H9 (cell line): Measurements from ENCODE around the gene KCND2. TPM values are rescaled to one million over a fixed set of nuclear protein-coding genes. Genes with fewer than 3 reads are reported as not detected.

ENCODE experiments used
- DNase-seq: peaks from one replicate; pipeline ENCODE4 v3.0.0-alpha.2; 2017
- H2AFZ ChIP-seq: one replicate; pipeline ENCODE4 v1.6.1; 2013; ENCODE audit warnings: mild to moderate bottlenecking, low read length, control low read depth, moderate library complexity
- H2AK5ac ChIP-seq: 2 replicates; pipeline ENCODE4 v1.6.1; 2013; ENCODE audit warnings: low read length, control low read depth, mixed read lengths; ENCODE audit not compliant: insufficient read length
- H2BK120ac ChIP-seq: one replicate; pipeline ENCODE4 v1.6.1; 2013; ENCODE audit warnings: low read depth, mild to moderate bottlenecking, low read length, control low read depth, inconsistent platforms; ENCODE audit not compliant: poor library complexity, severe bottlenecking
- H2BK12ac ChIP-seq: 2 replicates; pipeline ENCODE4 v1.6.1; 2013; ENCODE audit warnings: low read length, control low read depth, mixed read lengths, low read depth; ENCODE audit not compliant: insufficient read length
- H2BK15ac ChIP-seq: 2 replicates; pipeline ENCODE4 v1.6.1; 2013; ENCODE audit warnings: low read depth, low read length, control low read depth
- H2BK20ac ChIP-seq: one replicate; pipeline ENCODE4 v1.6.1; 2013; ENCODE audit warnings: low read depth, mild to moderate bottlenecking, low read length, control low read depth, inconsistent platforms; ENCODE audit not compliant: poor library complexity, severe bottlenecking
- H2BK5ac ChIP-seq: 2 replicates; pipeline ENCODE4 v1.6.1; 2013; ENCODE audit warnings: low read length, control low read depth, mixed read lengths; ENCODE audit not compliant: insufficient read length
- H3K14ac ChIP-seq: 2 replicates; pipeline ENCODE4 v1.6.1; 2013; ENCODE audit warnings: low read length, control low read depth; ENCODE audit not compliant: insufficient read depth
- H3K18ac ChIP-seq: 2 replicates; pipeline ENCODE4 v1.6.1; 2013; ENCODE audit warnings: low read depth, mild to moderate bottlenecking, mixed read lengths, low read length, control low read depth; ENCODE audit not compliant: insufficient read length
- H3K23ac ChIP-seq: 2 replicates; pipeline ENCODE4 v1.6.1; 2013; ENCODE audit warnings: low read length, control low read depth, mixed read lengths, low read depth; ENCODE audit not compliant: insufficient read length
- H3K23me2 ChIP-seq: 2 replicates; pipeline ENCODE4 v1.6.1; 2013; ENCODE audit warnings: low read depth, mild to moderate bottlenecking, mixed read lengths, low read length, control low read depth; ENCODE audit not compliant: insufficient read length, poor library complexity, severe bottlenecking
- H3K27ac ChIP-seq: 2 replicates; pipeline ENCODE4 v1.5.1; 2013; ENCODE audit warnings: low read length, control low read depth, mixed read lengths, low read depth; ENCODE audit not compliant: insufficient read length
- H3K27me3 ChIP-seq: 2 replicates; pipeline ENCODE4 v1.6.1; 2013; ENCODE audit warnings: low read length, control low read depth, inconsistent platforms; ENCODE audit not compliant: insufficient read depth
- H3K4ac ChIP-seq: 2 replicates; pipeline ENCODE4 v1.6.1; 2013; ENCODE audit warnings: low read depth, mild to moderate bottlenecking, control low read depth, inconsistent platforms, low read length, moderate library complexity
- H3K4me1 ChIP-seq: 2 replicates; pipeline ENCODE4 v1.6.1; 2013; ENCODE audit warnings: low read length, control low read depth, inconsistent platforms; ENCODE audit not compliant: insufficient read depth
- H3K4me2 ChIP-seq: 2 replicates; pipeline ENCODE4 v1.6.1; 2013; ENCODE audit warnings: low read length, control low read depth, mixed read lengths; ENCODE audit not compliant: insufficient read length, insufficient read depth
- H3K56ac ChIP-seq: 2 replicates; pipeline ENCODE4 v1.6.1; 2013; ENCODE audit warnings: low read depth, mild to moderate bottlenecking, mixed read lengths, low read length, control low read depth; ENCODE audit not compliant: insufficient read length
- H3K79me1 ChIP-seq: 2 replicates; pipeline ENCODE4 v1.6.1; 2013; ENCODE audit warnings: low read depth, mild to moderate bottlenecking, moderate library complexity, low read length, control low read depth, inconsistent platforms; ENCODE audit not compliant: insufficient read depth, poor library complexity, severe bottlenecking
- H3K79me2 ChIP-seq: 2 replicates; pipeline ENCODE4 v1.6.1; 2013; ENCODE audit warnings: low read length, control low read depth, inconsistent platforms; ENCODE audit not compliant: insufficient read depth
- H3K9ac ChIP-seq: 2 replicates; pipeline ENCODE4 v1.6.1; 2013; ENCODE audit warnings: low read length, control low read depth, mixed read lengths; ENCODE audit not compliant: insufficient read length; ENCODE audit errors: extremely low read depth
- H3K9me3 ChIP-seq: one replicate; pipeline ENCODE4 v1.6.1; 2013; ENCODE audit warnings: low read depth, low read length, inconsistent platforms; ENCODE audit not compliant: control insufficient read depth
- H3T11ph ChIP-seq: one replicate; pipeline ENCODE4 v1.6.1; 2013; ENCODE audit warnings: mild to moderate bottlenecking, low read length, control low read depth, inconsistent platforms
- H4K20me1 ChIP-seq: one replicate; pipeline ENCODE4 v1.6.1; 2013; ENCODE audit not compliant: control insufficient read depth, insufficient read length, insufficient read depth
- H4K5ac ChIP-seq: 2 replicates; pipeline ENCODE4 v1.6.1; 2013; ENCODE audit warnings: low read depth, mild to moderate bottlenecking, mixed read lengths, low read length, control low read depth; ENCODE audit not compliant: insufficient read length
- H4K8ac ChIP-seq: replicated peaks from 2 replicates; pipeline ENCODE4 v1.6.1; 2013; ENCODE audit warnings: low read length, control low read depth, mixed read lengths, low read depth; ENCODE audit not compliant: insufficient read length
- H4K91ac ChIP-seq: 2 replicates; pipeline ENCODE4 v1.6.1; 2013; ENCODE audit warnings: low read depth, mild to moderate bottlenecking, moderate library complexity, mixed read lengths, low read length, control low read depth; ENCODE audit not compliant: insufficient read length
- H3K27ac Mint-ChIP-seq, 3 experiments: 2 replicates in 2 of 3; 3 replicates in 1 of 3; pipeline ENCODE4 v1.8.0; 2020 to 2021; ENCODE audit warnings: mixed read lengths in 3 of 3, mild to moderate bottlenecking in 1 of 3, moderate library complexity in 1 of 3
- H3K27me3 Mint-ChIP-seq: 2 replicates; pipeline ENCODE4 v1.8.0; 2021; ENCODE audit warnings: low read depth, mild to moderate bottlenecking, moderate library complexity, mixed read lengths
- H3K36me3 Mint-ChIP-seq, 3 experiments: 2 replicates in 2 of 3; 3 replicates in 1 of 3; pipeline ENCODE4 v1.8.0; 2020 to 2021; ENCODE audit warnings: low read depth in 3 of 3, mixed read lengths in 3 of 3; ENCODE audit not compliant: insufficient read depth in 1 of 3
- H3K4me1 Mint-ChIP-seq, 2 experiments: 2 replicates each; pipeline ENCODE4 v1.8.0; 2020; ENCODE audit warnings: mixed read lengths in 2 of 2
- H3K4me3 Mint-ChIP-seq, 2 experiments: 2 replicates in 1 of 2; 3 replicates in 1 of 2; pipeline ENCODE4 v1.8.0; 2020 to 2021; ENCODE audit warnings: mild to moderate bottlenecking in 2 of 2, mixed read lengths in 2 of 2, moderate library complexity in 1 of 2
- H3K9me3 Mint-ChIP-seq, 2 experiments: 2 replicates in 1 of 2; 3 replicates in 1 of 2; pipeline ENCODE4 v1.8.0; 2020; ENCODE audit warnings: mild to moderate bottlenecking in 2 of 2, mixed read lengths in 2 of 2, moderate library complexity in 1 of 2
- CTCF ChIP-seq: fragments of 200-600 bp; sonication (generic); conservative IDR thresholded peaks from 3 replicates; pipeline ENCODE4 v1.8.0; 2021; ENCODE audit warnings: antibody characterized with exemption, mild to moderate bottlenecking
- WGBS: extraction: QIAGEN DNeasy Blood & Tissue Kit; methylation state at CpG from one replicate; pipeline ENCODE4 v1.1.7; 2013; ENCODE audit warnings: missing lambda C conversion rate, low lambda C conversion rate, mixed read lengths; ENCODE audit not compliant: insufficient read length; ENCODE audit errors: extremely low coverage; 5-methylcytosine and 5-hydroxymethylcytosine counted together
- total RNA-seq: library from RNA; stranded (reverse); gene quantifications from 2 replicates; pipeline ENCODE4 v1.2.1, GENCODE V29; 2021

KCND2 gene
- total RNA-seq, 1 experiment from 2014 or later = 6.4 TPM

DNA sequence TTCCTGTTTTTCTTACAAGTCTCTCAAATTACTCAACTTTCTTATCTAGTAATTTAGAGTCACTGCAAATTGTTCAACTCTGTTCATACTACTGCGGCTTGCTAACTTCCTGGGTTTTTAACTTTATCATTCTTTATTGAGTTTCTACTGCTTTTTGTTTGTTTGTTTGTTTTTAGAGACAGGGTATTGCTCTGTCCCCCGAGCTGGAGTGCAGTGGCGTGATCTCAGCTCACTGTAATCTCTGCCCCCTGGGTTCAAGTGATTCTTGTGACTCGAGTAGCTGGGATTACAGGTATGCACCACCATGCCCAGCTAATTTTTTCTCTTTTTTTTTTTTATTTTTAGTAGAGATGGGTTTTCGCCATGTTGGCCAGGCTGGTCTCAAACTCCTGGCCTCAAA, 402.1 kb downstream of the KCND2 start:
- no peak overlapping the region for H4K91ac ChIP-seq
- no peaks in the 10 kb centered on the region for H3K23me2 ChIP-seq
- no peaks in the 10 kb centered on the region for H3K4me1 ChIP-seq
- H3K27me3 ChIP-seq = no peaks in the 10 kb centered on the region
- H2BK12ac ChIP-seq = no peak overlapping the region
- no peak overlapping the region for H3K27ac ChIP-seq
- no peak overlapping the region for H4K5ac ChIP-seq
- H3K23ac ChIP-seq = no peak overlapping the region
- no peaks in the 10 kb centered on the region for H3K27me3 Mint-ChIP-seq
- H2BK15ac ChIP-seq = no peak overlapping the region
- no peaks in the 10 kb centered on the region for H4K20me1 ChIP-seq
- H3K4me2 ChIP-seq = no peak overlapping the region
- no peak for TF ChIP-seq CTCF
- H3K27ac Mint-ChIP-seq = peak overlapping the region in 1 of 3 experiments; percentile 32; a peak in 1 of 7 replicates
- H3K79me2 ChIP-seq = no peaks in the 10 kb centered on the region
- H3K56ac ChIP-seq = no peak overlapping the region
- no peak overlapping the region for H2BK5ac ChIP-seq
- H3K4me3 Mint-ChIP-seq = no peak overlapping the region
- H2BK20ac ChIP-seq = no peak overlapping the region
- H2BK120ac ChIP-seq = no peak overlapping the region
- H4K8ac ChIP-seq = no peak overlapping the region
- no peak overlapping the region for H3T11ph ChIP-seq
- H2AK5ac ChIP-seq = no peak overlapping the region
- H3K4ac ChIP-seq = no peak overlapping the region
- no CpG with 5 or more reads among the region's 5 CpGs for WGBS
- H3K36me3 Mint-ChIP-seq = no peaks in the 10 kb centered on the region
- H3K9ac ChIP-seq = no peak overlapping the region
- H3K9me3 ChIP-seq = no peaks in the 10 kb centered on the region
- no peak for DNase-seq
- H3K4me1 Mint-ChIP-seq = 0 out of 4 replicates have a peak, but pooled peaks cover 0 to 4% of the 10 kb centered on the region in 2 experiments
- no peaks in the 10 kb centered on the region; a peak in 1 of 5 replicates for H3K9me3 Mint-ChIP-seq
- no peaks in the 10 kb centered on the region for H3K79me1 ChIP-seq
- H3K18ac ChIP-seq = no peak overlapping the region
- no peak overlapping the region for H2AFZ ChIP-seq
- H3K14ac ChIP-seq = no peak overlapping the region
